DOHH2 (cell line): Measurements from ENCODE around the gene DHX38.

Source experiments
- CTCF ChIP-seq: fragments of 200-600 bp; sonication (generic); IDR thresholded peaks from one replicate; pipeline ENCODE4 v1.5.1; 2014; ENCODE audit warnings: antibody characterized with exemption, mild to moderate bottlenecking, low read depth, low read length; ENCODE audit not compliant: poor library complexity, severe bottlenecking
- EZH2phosphoT487 ChIP-seq: fragments of 200-600 bp; sonication (generic); IDR thresholded peaks from 2 replicates; pipeline ENCODE4 v1.6.1; 2017; ENCODE audit warnings: borderline replicate concordance, mild to moderate bottlenecking, antibody characterized with exemption, low read length, moderate library complexity, mixed read lengths

DNA sequence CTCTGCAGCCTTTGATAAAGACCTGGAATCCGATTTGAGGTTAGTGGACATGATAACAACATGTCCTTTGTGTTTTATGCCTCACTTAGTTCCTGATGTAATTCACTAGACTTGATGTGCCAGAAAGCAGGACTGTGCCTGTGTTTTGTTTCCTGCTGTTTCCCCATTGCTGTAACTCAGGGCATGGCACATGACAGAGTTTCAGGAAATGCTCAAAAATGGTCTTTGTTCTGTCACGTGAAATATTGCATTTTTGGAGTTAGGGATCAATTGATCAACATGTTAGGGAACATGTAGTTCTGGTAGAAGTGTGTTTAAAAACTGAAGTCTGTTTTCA is 32.8 kb downstream of the DHX38 start:
- TF ChIP-seq CTCF: no peak
- no peak for TF ChIP-seq EZH2phosphoT487
